Ishikawa (cell line): ENCODE data around the gene USP7.

Experiments used
- CEBPB ChIP-seq: IDR thresholded peaks from 2 replicates; pipeline ENCODE4 v1.6.1; 2012
- CREB1 ChIP-seq: IDR thresholded peaks from 2 replicates; pipeline ENCODE4 v1.6.1; 2012; ENCODE audit warnings: low read depth
- EGR1 ChIP-seq: IDR thresholded peaks from 2 replicates; pipeline ENCODE4 v1.6.1; 2012
- EP300 ChIP-seq: IDR thresholded peaks from 2 replicates; pipeline ENCODE4 v1.6.1; 2012; ENCODE audit warnings: borderline replicate concordance
- FOXM1 ChIP-seq: IDR thresholded peaks from 2 replicates; pipeline ENCODE4 v1.6.1; 2012; ENCODE audit warnings: low read depth, borderline replicate concordance
- NFIC ChIP-seq: IDR thresholded peaks from 2 replicates; pipeline ENCODE4 v1.6.1; 2012
- RAD21 ChIP-seq: IDR thresholded peaks from 2 replicates; pipeline ENCODE4 v1.6.1; 2012; ENCODE audit warnings: low read depth
- REST ChIP-seq: IDR thresholded peaks from 2 replicates; pipeline ENCODE4 v1.6.1; 2012; ENCODE audit warnings: low read depth, mild to moderate bottlenecking
- TAF1 ChIP-seq: IDR thresholded peaks from 2 replicates; pipeline ENCODE4 v1.6.1; 2012; ENCODE audit warnings: low read depth, mild to moderate bottlenecking
- TCF12 ChIP-seq: IDR thresholded peaks from 2 replicates; pipeline ENCODE4 v1.6.1; 2012; ENCODE audit warnings: low read depth
- TEAD4 ChIP-seq: IDR thresholded peaks from 2 replicates; pipeline ENCODE4 v1.6.1; 2012
- YY1 ChIP-seq: IDR thresholded peaks from 2 replicates; pipeline ENCODE4 v1.6.1; 2012; ENCODE audit warnings: low read depth
- ZBTB7A ChIP-seq: IDR thresholded peaks from 2 replicates; pipeline ENCODE4 v1.6.1; 2012; ENCODE audit warnings: low read depth
- TF ChIP-seq, protein P1 (sequence below): IDR thresholded peaks from 2 replicates; pipeline ENCODE4 v1.6.1; 2012
- TF ChIP-seq, protein P2 (sequence below): IDR thresholded peaks from 2 replicates; pipeline ENCODE4 v1.6.1; 2012

USP7 gene

DNA sequence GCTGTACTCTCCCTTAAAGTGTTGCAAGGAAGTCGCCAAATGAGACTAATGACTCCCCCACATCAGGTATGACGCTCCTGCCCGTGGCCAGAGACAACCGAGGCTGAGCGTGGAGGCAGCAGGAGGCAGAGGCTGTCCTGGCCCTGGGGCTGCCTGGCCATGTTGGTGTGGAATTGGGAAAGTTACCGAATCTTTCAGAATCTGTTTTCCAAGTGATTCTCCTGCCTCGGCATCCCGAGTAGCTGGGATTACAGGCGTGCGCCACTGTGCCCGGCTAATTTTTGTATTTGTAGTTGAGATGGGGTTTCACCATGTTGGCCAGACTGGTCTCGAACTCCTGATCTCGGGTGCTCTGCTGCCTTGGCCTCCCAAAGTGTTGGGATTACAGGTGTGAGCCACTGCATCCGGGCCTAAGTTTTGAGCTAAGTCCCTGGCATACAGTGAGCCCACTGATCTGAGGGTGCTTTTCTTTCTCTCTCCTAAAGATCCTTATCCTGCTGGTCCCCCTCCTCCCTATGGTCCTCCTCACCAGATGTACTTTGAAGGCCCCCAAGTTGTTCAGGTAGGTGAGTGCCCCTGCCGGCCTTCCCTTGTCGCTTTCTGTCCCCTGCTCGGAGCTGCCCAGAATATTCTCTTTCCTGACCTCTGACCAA is 80.9 kb downstream of the USP7 start:
- TF ChIP-seq, protein P1, sequence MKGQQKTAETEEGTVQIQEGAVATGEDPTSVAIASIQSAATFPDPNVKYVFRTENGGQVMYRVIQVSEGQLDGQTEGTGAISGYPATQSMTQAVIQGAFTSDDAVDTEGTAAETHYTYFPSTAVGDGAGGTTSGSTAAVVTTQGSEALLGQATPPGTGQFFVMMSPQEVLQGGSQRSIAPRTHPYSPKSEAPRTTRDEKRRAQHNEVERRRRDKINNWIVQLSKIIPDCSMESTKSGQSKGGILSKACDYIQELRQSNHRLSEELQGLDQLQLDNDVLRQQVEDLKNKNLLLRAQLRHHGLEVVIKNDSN: no peak
- TF ChIP-seq YY1 (no peak), NFIC (no peak), CEBPB (no peak), EP300 (no peak), TAF1 (no peak), CREB1 (no peak), FOXM1 (no peak), TCF12 (no peak), TEAD4 (no peak), RAD21 (no peak), REST (no peak), EGR1 (no peak)
- TF ChIP-seq, protein P2, sequence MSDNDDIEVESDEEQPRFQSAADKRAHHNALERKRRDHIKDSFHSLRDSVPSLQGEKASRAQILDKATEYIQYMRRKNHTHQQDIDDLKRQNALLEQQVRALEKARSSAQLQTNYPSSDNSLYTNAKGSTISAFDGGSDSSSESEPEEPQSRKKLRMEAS: no peak

DNA sequence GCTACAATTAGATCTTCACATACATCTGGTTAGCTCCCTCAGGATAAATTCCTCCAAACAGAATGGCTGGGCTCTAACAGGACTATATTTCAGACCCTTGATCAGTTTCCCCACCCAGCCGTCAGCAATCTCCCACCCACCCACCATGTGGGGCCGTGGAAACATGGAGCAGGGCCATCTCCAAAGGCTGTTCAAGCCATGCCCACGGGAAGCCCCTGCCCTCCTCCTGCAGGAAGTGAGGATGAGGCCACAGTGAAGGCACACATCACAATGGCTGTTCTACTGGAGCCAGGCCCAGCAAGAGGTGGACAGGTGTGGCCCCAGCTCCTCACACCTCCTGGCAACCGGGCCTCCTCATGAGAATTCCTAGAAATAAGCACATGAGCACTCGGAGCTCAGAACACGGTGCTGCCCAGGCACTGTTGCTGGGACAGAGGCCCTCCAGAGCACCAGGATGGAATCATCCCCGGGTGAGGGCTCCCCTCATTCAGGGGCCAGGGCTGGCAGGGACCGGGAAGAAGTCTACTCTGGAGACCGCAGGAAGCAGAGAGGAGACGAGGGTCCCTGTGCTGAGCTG is 81.6 kb downstream of the USP7 start, which contains the start of gene LITAFD:
TSS of gene LITAFD (plus strand) at position 311 of the 577 bp plus-strand sequence. CDS start 2,005 bp downstream, outside the sequence.
- no peak for TF ChIP-seq YY1
- TF ChIP-seq TEAD4: no peak
- TF ChIP-seq EGR1: no peak
- TF ChIP-seq CREB1: no peak
- TF ChIP-seq REST: no peak
- TF ChIP-seq, protein P2: no peak
- TF ChIP-seq RAD21: no peak
- no peak for TF ChIP-seq TAF1

DNA sequence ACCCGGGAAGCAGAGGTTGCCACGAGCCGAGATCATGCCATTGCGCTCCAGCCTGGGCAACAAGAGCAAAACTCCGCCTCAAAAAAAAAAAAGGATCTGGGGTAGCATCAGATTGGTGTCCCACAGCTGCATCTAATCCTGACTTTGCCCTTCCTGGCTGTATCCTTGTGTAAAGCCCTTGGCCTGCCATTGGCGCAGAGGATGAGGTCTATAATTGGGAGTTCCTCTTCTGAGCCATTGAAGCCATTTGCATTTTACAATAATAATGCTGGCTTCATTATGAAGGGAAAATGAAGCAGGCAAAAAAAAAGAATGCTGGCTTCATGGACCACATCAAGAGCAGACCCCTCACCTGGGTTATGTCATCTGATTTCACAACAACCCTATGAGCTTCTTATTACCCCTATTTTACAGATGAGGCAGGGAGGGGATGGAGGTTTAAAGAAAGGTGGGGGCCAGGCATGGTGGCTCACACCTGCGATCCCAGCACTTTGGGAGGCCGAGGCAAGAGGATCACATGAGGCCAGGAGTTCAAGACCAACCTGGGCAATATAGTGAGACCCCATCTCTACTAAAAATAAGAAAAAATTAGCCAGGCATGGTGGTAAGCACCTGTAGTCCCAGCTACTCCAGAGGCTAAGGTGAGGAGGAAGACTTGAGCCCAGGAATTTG is 82.7 kb downstream of the USP7 start:
- TF ChIP-seq, protein P1: no peak
- TF ChIP-seq TEAD4 (no peak), ZBTB7A (no peak)
- TF ChIP-seq, protein P2: no peak

- TF ChIP-seq TCF12 (no peak), CEBPB (peak; percentile 94)
Observed at GRCh38 chr16:8878523-8878911, 85.2 kb downstream of the USP7 start.

GRCh38 chr16:8877894-8878522 is 85.7 kb downstream of the USP7 start:
- TF ChIP-seq TCF12 (no peak), ZBTB7A (no peak), REST (no peak), TAF1 (no peak), CREB1 (no peak), NFIC (no peak), YY1 (no peak), FOXM1 (no peak), EP300 (no peak), TEAD4 (no peak), CEBPB (no peak), EGR1 (no peak)
- TF ChIP-seq, protein P1: no peak
- TF ChIP-seq, protein P2: no peak
